GM12878 (cell line): ENCODE results near the gene MLLT3.

Experiments used
- CHD1 ChIP-seq: IDR thresholded peaks from 2 replicates; pipeline ENCODE4 v1.6.1; 2012; ENCODE audit warnings: low read depth, low read length, improper control_type of control experiment
- FOXM1 ChIP-seq: IDR thresholded peaks from 2 replicates; pipeline ENCODE4 v1.6.1; 2012; ENCODE audit warnings: low read depth, mild to moderate bottlenecking, inconsistent platforms, low read length, moderate library complexity
- KDM1A ChIP-seq: fragments of 200-600 bp; sonication (generic); IDR thresholded peaks from 2 replicates; pipeline ENCODE4 v1.6.1; 2016; ENCODE audit warnings: borderline replicate concordance
- POLR2A ChIP-seq: IDR thresholded peaks from 2 replicates; pipeline ENCODE4 v1.6.1; 2011; ENCODE audit warnings: low read depth, mild to moderate bottlenecking, low read length
- POLR2AphosphoS5 ChIP-seq: IDR thresholded peaks from 2 replicates; pipeline ENCODE4 v1.6.1; 2011; ENCODE audit warnings: mild to moderate bottlenecking, low read length, inconsistent platforms
- TARDBP ChIP-seq: IDR thresholded peaks from 2 replicates; pipeline ENCODE4 v1.6.1; 2016; ENCODE audit warnings: borderline replicate concordance
- TF ChIP-seq, protein P1 (sequence below): IDR thresholded peaks from 2 replicates; pipeline ENCODE4 v1.6.1; 2011; ENCODE audit warnings: low read depth, mild to moderate bottlenecking, low read length, moderate library complexity, borderline replicate concordance; ENCODE audit errors: extremely low read depth
- TF ChIP-seq, protein P2 (sequence below): IDR thresholded peaks from 2 replicates; pipeline ENCODE4 v1.6.1; 2012; ENCODE audit warnings: low read depth, low read length, improper control_type of control experiment
- TF ChIP-seq, protein P3 (sequence below): IDR thresholded peaks from 2 replicates; pipeline ENCODE4 v1.6.1; 2011; ENCODE audit warnings: low read depth, low read length, improper control_type of control experiment, borderline replicate concordance
- TF ChIP-seq, protein P4 (sequence below): IDR thresholded peaks from 2 replicates; pipeline ENCODE4 v1.6.1; 2012; ENCODE audit warnings: mild to moderate bottlenecking, low read depth, low read length

DNA sequence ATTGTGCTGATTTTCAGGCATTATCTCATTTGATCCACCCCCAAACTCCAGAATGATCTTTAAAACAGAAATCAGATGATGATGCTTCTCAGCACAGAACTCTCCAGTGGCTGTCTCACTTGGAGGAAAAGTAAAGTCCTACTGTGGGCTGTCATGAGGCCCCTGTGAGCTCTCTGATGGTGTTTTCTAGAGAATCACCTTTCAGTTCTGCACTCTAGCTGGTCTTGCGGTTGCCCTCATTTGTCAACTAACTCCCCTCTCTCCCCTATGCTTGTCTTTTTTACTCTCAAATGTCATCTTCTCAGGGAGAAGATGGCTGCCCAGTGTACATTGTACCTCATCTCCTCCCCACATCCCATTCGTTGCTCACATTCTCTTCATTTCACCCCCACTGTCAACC, 295.8 kb downstream of the MLLT3 start:
- TF ChIP-seq POLR2AphosphoS5: no peak
- TF ChIP-seq, protein P1, sequence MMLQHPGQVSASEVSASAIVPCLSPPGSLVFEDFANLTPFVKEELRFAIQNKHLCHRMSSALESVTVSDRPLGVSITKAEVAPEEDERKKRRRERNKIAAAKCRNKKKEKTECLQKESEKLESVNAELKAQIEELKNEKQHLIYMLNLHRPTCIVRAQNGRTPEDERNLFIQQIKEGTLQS: no peak
- TF ChIP-seq CHD1: no peak
- TF ChIP-seq TARDBP: no peak
- TF ChIP-seq, protein P2, sequence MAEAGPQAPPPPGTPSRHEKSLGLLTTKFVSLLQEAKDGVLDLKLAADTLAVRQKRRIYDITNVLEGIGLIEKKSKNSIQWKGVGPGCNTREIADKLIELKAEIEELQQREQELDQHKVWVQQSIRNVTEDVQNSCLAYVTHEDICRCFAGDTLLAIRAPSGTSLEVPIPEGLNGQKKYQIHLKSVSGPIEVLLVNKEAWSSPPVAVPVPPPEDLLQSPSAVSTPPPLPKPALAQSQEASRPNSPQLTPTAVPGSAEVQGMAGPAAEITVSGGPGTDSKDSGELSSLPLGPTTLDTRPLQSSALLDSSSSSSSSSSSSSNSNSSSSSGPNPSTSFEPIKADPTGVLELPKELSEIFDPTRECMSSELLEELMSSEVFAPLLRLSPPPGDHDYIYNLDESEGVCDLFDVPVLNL: no peak
- no peak for TF ChIP-seq POLR2A
- TF ChIP-seq, protein P3, sequence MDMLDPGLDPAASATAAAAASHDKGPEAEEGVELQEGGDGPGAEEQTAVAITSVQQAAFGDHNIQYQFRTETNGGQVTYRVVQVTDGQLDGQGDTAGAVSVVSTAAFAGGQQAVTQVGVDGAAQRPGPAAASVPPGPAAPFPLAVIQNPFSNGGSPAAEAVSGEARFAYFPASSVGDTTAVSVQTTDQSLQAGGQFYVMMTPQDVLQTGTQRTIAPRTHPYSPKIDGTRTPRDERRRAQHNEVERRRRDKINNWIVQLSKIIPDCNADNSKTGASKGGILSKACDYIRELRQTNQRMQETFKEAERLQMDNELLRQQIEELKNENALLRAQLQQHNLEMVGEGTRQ: no peak
- no peak for TF ChIP-seq KDM1A
- TF ChIP-seq FOXM1: no peak
- TF ChIP-seq, protein P4, sequence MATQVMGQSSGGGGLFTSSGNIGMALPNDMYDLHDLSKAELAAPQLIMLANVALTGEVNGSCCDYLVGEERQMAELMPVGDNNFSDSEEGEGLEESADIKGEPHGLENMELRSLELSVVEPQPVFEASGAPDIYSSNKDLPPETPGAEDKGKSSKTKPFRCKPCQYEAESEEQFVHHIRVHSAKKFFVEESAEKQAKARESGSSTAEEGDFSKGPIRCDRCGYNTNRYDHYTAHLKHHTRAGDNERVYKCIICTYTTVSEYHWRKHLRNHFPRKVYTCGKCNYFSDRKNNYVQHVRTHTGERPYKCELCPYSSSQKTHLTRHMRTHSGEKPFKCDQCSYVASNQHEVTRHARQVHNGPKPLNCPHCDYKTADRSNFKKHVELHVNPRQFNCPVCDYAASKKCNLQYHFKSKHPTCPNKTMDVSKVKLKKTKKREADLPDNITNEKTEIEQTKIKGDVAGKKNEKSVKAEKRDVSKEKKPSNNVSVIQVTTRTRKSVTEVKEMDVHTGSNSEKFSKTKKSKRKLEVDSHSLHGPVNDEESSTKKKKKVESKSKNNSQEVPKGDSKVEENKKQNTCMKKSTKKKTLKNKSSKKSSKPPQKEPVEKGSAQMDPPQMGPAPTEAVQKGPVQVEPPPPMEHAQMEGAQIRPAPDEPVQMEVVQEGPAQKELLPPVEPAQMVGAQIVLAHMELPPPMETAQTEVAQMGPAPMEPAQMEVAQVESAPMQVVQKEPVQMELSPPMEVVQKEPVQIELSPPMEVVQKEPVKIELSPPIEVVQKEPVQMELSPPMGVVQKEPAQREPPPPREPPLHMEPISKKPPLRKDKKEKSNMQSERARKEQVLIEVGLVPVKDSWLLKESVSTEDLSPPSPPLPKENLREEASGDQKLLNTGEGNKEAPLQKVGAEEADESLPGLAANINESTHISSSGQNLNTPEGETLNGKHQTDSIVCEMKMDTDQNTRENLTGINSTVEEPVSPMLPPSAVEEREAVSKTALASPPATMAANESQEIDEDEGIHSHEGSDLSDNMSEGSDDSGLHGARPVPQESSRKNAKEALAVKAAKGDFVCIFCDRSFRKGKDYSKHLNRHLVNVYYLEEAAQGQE: no peak
